Gastrocnemius medialis (tissue), 4 donors: ENCODE results near the gene ABCC5. TPM values are rescaled to one million over a fixed set of nuclear protein-coding genes. Genes with fewer than 3 reads are reported as not detected.

Experiments used
- ATAC-seq, 2 donors: fragments of 150-250 bp; one replicate each; pipeline ENCODE4 v1.9.1; 2016
- DNase-seq, 2 donors: peaks; one replicate each; pipeline ENCODE4 v3.0.0-alpha.2; 2019
- H3K27ac ChIP-seq, 4 donors: fragments of 200-600 bp; sonication (generic); 1 replicate in 1 of 4; 2 replicates in 3 of 4; pipeline ENCODE4 v1.5.1; 2016 to 2018; ENCODE audit warnings: mild to moderate bottlenecking in 2 of 4, moderate library complexity in 1 of 4
- H3K27me3 ChIP-seq, 3 donors: fragments of 200-600 bp; sonication (generic) in 2 of 3; 1 replicate in 1 of 3; 2 replicates in 2 of 3; pipeline versions ENCODE4 v1.5.1 to v1.6.0; 2016 to 2019; ENCODE audit warnings: mild to moderate bottlenecking in 1 of 3, moderate library complexity in 1 of 3
- H3K36me3 ChIP-seq, 2 donors: fragments of 200-600 bp; sonication (generic) in 1 of 2; one replicate each; pipeline ENCODE4 v1.5.1; 2017 to 2018
- H3K4me1 ChIP-seq, 2 donors: fragments of 200-600 bp; sonication (generic) in 1 of 2; one replicate each; pipeline ENCODE4 v1.5.1; 2016 to 2017; ENCODE audit warnings: mild to moderate bottlenecking in 2 of 2
- H3K4me3 ChIP-seq, 4 donors: fragments of 200-600 bp; sonication (generic) in 3 of 4; 1 replicate in 1 of 4; 2 replicates in 3 of 4; pipeline ENCODE4 v1.5.1; 2016 to 2019; ENCODE audit warnings: mild to moderate bottlenecking in 2 of 4
- H3K9me3 ChIP-seq, 3 donors: fragments of 200-600 bp; sonication (generic) in 2 of 3; 1 replicate in 1 of 3; 2 replicates in 2 of 3; pipeline ENCODE4 v1.5.1; 2016 to 2019
- POLR2A ChIP-seq, 2 donors: fragments of 450-650 bp; IDR thresholded peaks; one replicate each; pipeline ENCODE4 v1.6.1; 2017; ENCODE audit warnings: antibody characterized with exemption in 2 of 2, mild to moderate bottlenecking in 2 of 2, moderate library complexity in 2 of 2
- in situ Hi-C, 4 donors: fragments of 200-750 bp; cut with MboI; loops; one replicate each; pipeline versions ENCODE4 v1.15.0 to v1.8.0; 2017; ENCODE audit warnings: low sequenced_read_pairs in 4 of 4
- intact Hi-C: fragments of 100-400 bp; cut with DNase I; formaldehyde crosslinking; loops from one replicate; pipeline ENCODE4 v1.15.1; 2023; ENCODE audit warnings: low total_unique reads
- total RNA-seq, 4 donors: library from RNA; depleted of rRNA; stranded (reverse); fragments of >200 nt; gene quantifications; one replicate each; pipeline versions ENCODE4 v1.1.0 to v1.2.3, GENCODE V29; 2016
- TF ChIP-seq, protein P1 (sequence below), 5 experiments: fragments of 450-650 bp in 3 of 5; fragments of 200-600 bp in 2 of 5; sonication (generic) in 2 of 5; IDR thresholded peaks in 4 of 5; conservative IDR thresholded peaks in 1 of 5; 1 replicate in 4 of 5; 2 replicates in 1 of 5; pipeline ENCODE4 v1.5.1; 2016 to 2019; ENCODE audit warnings: antibody characterized with exemption in 5 of 5, mild to moderate bottlenecking in 3 of 5, moderate library complexity in 3 of 5

Gene ABCC5
- total RNA-seq, 4 donors from 2014 or later = 20.4 to 52.2 (median 39.5) TPM

DNA sequence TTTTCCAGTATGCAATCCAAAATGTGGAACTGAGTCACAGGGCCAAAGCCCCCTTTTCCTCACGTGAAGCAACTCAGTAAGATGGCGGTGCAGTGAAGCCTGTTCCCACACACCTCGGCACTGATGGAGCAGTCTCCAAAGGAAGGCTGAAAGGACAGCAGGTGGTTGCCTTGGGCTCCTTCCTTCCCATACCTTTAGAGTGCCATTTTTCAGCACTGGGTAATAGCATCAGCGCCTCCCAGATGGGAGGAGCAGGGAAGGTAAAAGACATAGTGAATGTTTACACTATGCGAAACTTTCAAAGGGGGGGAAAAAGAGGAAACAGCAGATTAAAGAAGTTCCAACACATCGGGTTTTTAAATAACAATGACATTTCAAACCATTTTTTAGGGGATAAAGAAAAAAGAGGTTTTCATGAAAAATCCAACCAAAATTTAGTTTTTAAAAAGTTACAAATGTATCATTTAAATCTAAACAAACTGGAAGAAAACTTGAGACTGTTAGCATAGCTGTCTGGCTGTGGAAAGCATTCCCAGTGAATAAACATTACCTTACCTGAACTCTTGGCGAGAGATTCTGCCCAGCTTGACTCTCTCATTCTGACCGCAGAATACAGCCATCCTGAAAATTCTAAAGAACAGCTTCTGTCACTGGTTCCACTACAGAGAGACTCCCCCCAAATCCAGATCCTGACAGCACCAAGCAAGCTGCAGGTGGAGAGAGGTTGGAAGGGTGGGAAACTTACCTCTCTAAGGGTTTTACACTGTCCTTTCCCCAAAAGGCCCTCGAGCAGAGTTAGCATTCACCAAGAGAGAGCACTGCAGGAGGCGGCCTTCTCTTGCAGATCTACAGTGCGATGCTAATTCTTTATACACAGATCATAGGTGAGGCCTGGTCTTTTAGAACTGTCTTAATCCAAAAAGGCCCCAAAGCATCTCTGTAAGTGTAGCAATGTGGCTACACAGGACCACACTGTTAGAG lies 32.6 kb downstream of the ABCC5 start:
- intact Hi-C loops = loop anchor here (10.0 kb wide), 2 partner anchors 50 to 700 kb away; no protein-coding TSS in a partner anchor
- H3K9me3 ChIP-seq = no peaks in the 10 kb centered on the region
- no peak for TF ChIP-seq POLR2A (IDR thresholded peaks at IDR 0.05)
- TF ChIP-seq, protein P1, sequence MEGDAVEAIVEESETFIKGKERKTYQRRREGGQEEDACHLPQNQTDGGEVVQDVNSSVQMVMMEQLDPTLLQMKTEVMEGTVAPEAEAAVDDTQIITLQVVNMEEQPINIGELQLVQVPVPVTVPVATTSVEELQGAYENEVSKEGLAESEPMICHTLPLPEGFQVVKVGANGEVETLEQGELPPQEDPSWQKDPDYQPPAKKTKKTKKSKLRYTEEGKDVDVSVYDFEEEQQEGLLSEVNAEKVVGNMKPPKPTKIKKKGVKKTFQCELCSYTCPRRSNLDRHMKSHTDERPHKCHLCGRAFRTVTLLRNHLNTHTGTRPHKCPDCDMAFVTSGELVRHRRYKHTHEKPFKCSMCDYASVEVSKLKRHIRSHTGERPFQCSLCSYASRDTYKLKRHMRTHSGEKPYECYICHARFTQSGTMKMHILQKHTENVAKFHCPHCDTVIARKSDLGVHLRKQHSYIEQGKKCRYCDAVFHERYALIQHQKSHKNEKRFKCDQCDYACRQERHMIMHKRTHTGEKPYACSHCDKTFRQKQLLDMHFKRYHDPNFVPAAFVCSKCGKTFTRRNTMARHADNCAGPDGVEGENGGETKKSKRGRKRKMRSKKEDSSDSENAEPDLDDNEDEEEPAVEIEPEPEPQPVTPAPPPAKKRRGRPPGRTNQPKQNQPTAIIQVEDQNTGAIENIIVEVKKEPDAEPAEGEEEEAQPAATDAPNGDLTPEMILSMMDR (IDR thresholded peaks at IDR 0.05 in 4 of 5, conservative IDR thresholded peaks at IDR 0.05 in 1 of 5) = no peak
- H3K4me1 ChIP-seq = peaks cover 65 to 67% of the 10 kb centered on the region in 2 donors
- H3K36me3 ChIP-seq = peaks cover 0 to 63% of the 10 kb centered on the region in 2 donors
- ATAC-seq = no peak
- no peaks in the 10 kb centered on the region for H3K27me3 ChIP-seq
- in situ Hi-C loops = no loop called here
- no peak for DNase-seq
- peak overlapping the region; percentile 75 to 89 (median 84) for H3K27ac ChIP-seq
- H3K4me3 ChIP-seq = no peak overlapping the region

GRCh38 chr3:183984127-183984740 lies 33.5 kb downstream of the ABCC5 start:
- TF ChIP-seq POLR2A (IDR thresholded peaks at IDR 0.05) = no peak
- TF ChIP-seq, protein P1 (IDR thresholded peaks at IDR 0.05 in 4 of 5, conservative IDR thresholded peaks at IDR 0.05 in 1 of 5) = no peak
- no peak overlapping the region for H3K4me3 ChIP-seq
- peaks cover 73 to 75% of the 10 kb centered on the region in 2 donors for H3K4me1 ChIP-seq
- intact Hi-C loops (loop anchor here (10.0 kb wide), 2 partner anchors 49 to 699 kb away; no protein-coding TSS in a partner anchor), in situ Hi-C loops (no loop called here)
- no peaks in the 10 kb centered on the region for H3K27me3 ChIP-seq
- ATAC-seq (no peak), DNase-seq (no peak)
- H3K9me3 ChIP-seq = no peaks in the 10 kb centered on the region
- peak overlapping the region; percentile 19 to 92 (median 88) for H3K27ac ChIP-seq
- peaks cover 0 to 60% of the 10 kb centered on the region in 2 donors for H3K36me3 ChIP-seq

DNA sequence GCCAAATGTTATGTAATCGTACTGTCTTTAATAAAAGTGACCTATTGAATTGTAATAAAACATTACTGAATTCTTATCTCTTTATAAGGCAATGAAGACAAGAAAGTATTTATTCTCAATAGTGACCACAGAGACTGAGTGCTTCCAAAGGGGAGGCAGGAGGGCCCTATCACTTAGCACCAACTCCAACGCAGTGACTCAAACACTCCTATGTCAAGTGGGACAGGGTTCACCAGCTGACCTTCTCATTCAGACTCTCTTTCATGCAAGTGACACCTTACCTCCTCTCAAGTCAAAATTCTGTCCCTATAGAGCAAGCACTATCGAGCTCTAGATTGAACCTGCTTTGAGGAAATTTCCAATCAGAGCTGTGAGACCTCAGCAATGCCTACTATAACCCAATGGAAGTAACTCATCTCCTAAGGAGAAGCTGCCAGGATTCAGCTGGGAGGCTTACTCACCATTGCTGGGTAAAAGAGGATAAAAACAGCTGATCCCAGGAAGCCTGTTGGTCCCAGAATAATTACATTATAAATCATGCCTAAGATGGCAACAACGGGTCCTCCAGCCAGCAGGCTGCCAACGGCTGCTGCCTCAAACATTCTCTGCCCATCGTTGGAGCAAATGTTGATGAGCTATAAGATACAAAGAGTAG lies 35.6 kb downstream of the ABCC5 start:
- peak in 1 of 2 donors; percentile 46 for DNase-seq
- no peak for TF ChIP-seq POLR2A (IDR thresholded peaks at IDR 0.05)
- TF ChIP-seq, protein P1 (IDR thresholded peaks at IDR 0.05 in 4 of 5, conservative IDR thresholded peaks at IDR 0.05 in 1 of 5) = no peak
- in situ Hi-C loops (no loop called here), intact Hi-C loops (loop anchor here (10.0 kb wide), 2 partner anchors 47 to 697 kb away; no protein-coding TSS in a partner anchor)
- no peaks in the 10 kb centered on the region for H3K9me3 ChIP-seq
- peaks cover 78 to 83% of the 10 kb centered on the region in 2 donors for H3K4me1 ChIP-seq
- no peaks in the 10 kb centered on the region for H3K27me3 ChIP-seq
- peaks cover 0 to 48% of the 10 kb centered on the region in 2 donors for H3K36me3 ChIP-seq
- peak in 1 of 2 donors; percentile 32 for ATAC-seq
- H3K27ac ChIP-seq = peak overlapping the region; percentile 88 to 94 (median 90)
- no peak overlapping the region for H3K4me3 ChIP-seq

DNA sequence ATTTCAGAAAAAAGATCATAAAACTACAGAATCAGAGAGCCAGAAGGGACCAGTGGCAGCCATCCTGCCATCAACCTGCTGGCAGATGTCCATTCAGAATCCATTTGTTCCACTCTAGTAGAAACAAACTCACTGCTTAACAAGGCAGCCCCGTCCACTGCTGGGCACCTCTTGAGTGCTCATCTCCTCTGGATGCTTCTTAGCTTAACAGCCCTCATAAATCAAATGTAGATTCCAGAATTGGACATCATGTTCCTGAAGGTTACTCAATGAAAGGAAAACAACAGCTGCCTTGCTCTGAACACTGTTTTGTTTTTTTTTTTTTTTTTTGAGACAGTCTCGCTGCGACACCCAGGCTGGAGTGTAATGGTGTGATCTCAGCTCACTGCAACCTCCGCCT lies 37.3 kb downstream of the ABCC5 start:
- in situ Hi-C loops = no loop called here
- intact Hi-C loops = loop anchor here (1.0 to 10.0 kb wide), 3 partner anchors 37 to 696 kb away; partner anchors contain the start of gene ABCC5

More for the DNA sequence above, 37.3 kb downstream of the ABCC5 start:
- Histone ChIP-seq H3K4me3 (no peak overlapping the region), H3K27me3 (no peaks in the 10 kb centered on the region), H3K27ac (peak overlapping the region; percentile 88 to 94 (median 90)), H3K36me3 (peaks cover 0 to 44% of the 10 kb centered on the region in 2 donors), H3K4me1 (peaks cover 76 to 84% of the 10 kb centered on the region in 2 donors), H3K9me3 (no peaks in the 10 kb centered on the region)
- ATAC-seq (peak; percentile 81 to 88), DNase-seq (peak; percentile 53 to 87)
- TF ChIP-seq POLR2A (IDR thresholded peaks at IDR 0.05) = peak; percentile 67 to 81
- TF ChIP-seq, protein P1 (IDR thresholded peaks at IDR 0.05 in 4 of 5, conservative IDR thresholded peaks at IDR 0.05 in 1 of 5) = no peak
